Stimulated activated CD4-positive, alpha-beta T cell treated with anti-CD3 and anti-CD28 coated beads, Interleukin-4, amount 100 ng/mL, for 48 hours (primary cell): ENCODE data around the gene STARD13.

Source experiments
- DNase-seq, 2 donors: peaks; one replicate each; pipeline ENCODE4 v3.0.0-alpha.2; 2020; ENCODE audit warnings: low read depth in 2 of 2

Gene STARD13

DNA sequence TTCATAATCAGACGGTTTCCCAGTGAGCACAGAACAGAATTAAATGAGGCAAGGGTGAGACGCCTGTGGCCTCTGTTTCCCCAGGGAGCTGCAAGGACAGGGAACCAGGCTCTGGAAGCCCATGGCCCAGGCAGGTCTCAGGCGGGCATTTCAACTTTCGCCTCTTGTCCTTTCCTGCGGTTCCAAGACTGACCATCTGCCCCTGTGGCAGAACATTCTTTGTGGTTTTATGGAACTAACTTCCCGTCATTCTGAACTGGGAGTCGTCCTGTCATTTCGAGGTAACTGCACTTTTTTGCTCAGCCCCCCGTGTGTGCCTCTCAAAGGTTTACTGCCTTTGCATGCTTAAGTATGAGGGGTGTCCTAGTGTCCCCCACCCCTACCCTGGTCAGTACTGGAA lies 198.5 kb downstream of the STARD13 start:
- DNase-seq, result no peak

DNA sequence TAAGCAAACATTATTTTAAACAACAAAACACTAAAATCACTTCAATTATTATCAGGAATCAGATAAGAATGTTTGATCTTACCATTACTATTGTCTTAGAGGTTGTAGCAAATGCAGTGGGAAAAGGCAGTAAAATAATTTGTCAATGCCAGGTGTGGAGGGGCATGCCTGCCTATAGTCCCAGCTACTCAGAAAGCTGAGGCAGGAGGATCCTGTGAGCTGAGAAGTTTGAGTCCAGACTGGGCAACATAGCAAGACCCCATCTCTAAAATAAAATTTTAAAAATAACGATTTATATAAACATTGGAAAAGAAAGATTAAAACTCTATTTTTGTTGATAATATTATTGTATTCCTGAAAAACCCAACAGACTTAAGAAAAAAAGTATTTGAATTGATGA lies 202.5 kb downstream of the STARD13 start:
- no peak for DNase-seq

DNA sequence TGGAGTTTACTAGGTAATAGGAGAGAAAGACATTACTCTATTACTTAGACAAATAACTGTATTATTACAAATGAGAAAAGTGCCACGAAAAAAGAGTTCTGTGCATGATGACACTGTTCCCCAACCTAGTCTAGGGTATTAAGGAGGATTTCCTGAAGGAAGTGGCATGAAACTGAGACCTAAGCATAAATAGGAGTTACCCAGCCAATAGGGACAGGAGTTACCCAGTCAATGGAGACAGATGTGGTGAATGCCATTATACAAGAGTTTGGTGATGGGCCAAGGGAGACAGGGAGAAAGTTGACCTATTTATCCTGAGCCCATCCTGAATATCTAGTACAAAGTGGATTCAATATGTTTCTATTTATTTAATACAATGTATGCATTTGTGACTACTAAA lies 203.9 kb downstream of the STARD13 start:
- no peak for DNase-seq

DNA sequence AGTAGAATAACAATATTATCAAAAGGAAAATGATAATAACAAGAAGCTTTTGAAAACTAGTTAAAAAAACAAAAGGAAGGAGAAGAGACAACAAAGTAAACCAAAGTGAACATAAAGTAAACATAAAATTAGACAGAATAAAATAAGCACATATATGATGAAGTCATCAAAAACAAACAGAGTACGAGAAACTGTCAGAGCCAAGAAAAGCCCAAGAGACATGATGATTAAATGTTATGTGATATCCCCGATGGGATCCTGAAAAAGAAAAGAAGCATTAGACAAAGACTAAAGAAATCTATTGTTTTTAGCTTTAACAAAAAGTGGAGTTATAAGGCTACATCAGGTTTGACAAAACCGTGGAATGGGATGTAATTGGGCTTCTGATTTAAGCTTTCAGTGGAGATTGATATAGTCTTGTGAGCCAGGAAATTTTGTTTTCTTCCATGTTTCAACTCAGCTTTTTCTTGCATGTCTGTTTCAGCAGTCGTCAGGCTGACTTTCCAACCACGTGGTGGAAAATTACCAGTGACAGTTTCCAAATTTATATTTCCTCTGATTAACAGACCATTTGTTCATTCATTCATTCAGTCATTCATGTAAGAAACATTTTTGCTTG lies 204.5 kb downstream of the STARD13 start:
- DNase-seq, result no peak

DNA sequence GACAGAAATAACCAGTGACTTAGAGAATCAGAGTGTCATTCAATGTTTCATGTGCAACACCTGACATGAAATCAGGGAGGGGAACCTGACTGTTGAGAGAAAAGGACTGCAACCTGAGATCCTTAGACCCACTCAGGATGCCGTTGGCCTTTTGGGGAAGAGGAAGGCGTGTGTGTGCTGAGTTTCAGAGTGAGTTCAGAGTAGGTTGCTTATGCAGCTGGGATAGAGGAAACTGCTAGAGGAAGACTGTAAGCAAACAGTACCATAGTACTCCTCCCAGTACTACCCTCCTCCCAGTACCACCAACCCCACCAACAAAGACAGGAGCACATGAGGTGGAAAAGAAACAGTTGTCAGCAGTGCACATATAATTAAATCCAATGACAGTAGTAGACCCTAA lies 205.6 kb downstream of the STARD13 start:
- no peak for DNase-seq

DNA sequence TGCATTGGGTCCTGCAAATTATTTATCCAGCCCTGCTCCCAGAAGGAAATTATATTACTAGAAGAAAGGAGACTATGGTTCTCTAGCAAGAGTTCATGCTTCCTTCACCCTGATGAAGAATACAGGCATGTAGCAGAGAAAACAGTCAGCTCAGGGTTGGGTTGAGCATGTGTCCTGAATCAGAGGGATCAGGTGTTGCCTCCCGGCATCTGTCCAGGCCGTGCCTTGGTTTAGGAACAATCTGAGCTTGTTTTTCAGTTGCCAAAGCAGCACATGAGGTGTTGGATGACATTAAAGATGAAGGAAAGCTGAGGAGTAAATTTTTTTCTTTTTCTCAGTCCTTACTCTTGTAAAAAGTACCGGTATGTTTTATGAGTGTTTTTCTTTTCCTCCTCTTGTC lies 207.3 kb downstream of the STARD13 start:
- DNase-seq, result no peak

DNA sequence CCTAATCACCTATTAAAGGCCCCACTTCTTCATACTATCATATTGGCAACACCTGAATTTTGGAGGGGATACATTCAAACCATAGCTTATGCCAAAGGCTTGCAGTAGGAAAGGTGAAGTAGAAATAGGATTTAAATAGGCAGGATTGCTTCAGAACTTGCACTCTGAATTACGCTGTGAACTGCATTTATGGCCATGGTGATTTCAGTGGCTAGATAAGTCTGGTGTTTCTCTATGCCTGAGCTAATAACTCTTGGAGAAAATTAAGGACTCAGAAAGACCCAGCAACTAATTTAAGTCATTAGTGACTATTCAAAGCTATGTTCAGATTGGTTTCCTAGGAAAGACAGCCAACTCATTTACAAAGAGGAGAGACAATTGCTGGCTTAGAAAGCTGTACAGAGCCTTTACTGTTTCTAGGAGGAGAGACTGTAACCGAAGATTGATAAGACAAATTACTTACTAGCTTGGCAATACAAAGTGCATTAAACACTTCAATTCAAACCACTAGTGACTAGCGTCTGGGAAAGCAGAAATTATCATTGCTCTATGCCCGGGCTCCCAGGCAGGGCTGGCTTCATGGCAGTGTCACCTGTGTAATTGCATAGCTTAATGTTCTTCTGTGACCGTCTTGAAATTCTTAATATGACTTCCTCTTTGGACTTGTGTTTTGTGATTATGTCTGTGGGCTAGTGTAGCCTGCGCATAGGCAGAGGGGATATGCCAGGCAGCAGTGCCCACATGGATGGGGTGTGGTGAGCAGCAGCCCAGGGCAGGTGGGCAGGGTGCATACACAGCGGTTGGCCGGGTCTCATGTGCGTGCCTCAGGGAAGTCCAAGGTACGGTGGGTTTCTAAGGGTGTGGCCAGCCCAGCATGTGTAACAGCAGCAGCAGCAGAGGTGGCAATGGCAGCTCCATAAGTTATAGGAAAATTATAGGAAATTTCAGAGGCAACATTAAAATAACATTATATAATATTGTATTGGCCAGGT lies 209.3 kb downstream of the STARD13 start:
- no peak for DNase-seq

DNA sequence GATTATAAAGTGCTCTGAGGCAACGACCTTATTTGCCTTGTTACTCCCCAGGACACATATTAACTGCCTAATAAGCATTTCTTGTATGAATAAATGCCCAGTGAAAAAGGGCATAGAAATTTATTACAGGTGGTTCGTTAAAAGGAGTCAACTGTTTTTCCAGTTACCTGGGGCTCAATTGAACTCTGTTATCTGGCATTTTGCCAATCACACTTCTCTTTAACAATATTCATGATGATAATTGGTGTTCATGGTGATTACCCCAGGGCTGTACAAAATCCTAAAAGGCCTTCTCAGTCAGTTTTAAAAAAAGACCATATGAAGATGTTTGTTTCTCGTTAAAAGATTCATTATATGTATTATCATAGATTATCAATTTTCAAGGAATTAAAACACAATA lies 212.2 kb downstream of the STARD13 start:
- DNase-seq, result no peak

DNA sequence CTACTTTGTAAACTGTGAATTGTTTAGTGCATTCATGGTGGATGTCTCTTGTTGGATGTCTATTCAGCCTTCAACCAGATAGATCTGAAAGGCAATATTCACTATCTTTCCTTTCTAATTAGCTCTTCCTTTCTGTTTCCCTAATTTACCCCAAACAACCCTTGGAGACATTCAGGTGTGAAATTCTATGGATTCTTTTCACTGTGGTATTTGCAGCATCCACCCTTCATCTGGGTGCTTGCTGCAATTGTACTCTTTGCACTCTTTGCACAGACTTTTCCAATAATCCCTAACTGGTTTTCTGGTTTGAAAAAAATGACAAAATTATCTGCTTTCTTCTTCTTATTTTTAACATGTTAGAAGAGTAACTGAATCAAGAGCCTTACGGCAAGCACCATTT lies 212.8 kb downstream of the STARD13 start:
- no peak for DNase-seq

DNA sequence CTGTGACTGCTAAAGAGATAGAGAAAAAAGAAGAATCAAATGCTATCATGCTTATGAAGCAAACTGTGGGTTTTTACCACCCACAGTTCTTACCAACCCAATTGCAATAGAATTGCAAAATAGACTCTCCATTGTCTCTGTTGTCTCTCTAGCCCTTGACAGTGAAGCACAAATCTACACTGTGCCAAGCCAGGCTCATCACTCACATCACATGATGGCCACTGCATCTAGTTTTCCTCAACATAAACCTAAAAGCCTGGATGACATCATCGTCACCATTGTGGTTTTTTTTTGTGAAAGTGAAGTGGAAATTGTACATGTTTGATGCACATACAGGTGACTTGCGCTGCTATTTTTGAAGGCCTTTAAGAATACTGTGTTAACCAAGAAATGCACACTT lies 213.3 kb downstream of the STARD13 start:
- no peak for DNase-seq

DNA sequence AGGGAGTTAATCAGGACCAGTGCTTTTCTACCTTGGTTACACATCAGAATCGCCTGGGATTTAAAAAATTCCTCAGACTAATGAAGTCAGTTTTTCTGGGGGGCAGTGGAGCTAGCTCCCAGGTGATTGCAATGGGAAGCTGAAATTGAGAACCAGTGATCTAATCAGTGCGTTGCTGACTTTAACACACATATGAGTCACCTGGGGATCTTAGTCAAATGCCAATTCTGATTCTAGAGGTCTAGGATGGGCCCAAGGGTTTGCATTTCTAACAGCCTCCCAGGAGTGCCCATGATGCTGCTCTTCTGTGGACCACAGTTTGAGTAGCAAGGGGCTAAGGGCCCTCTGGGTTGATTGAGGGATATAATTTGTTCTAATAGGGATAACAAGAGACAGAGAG lies 214.8 kb downstream of the STARD13 start:
- DNase-seq, result no peak

DNA sequence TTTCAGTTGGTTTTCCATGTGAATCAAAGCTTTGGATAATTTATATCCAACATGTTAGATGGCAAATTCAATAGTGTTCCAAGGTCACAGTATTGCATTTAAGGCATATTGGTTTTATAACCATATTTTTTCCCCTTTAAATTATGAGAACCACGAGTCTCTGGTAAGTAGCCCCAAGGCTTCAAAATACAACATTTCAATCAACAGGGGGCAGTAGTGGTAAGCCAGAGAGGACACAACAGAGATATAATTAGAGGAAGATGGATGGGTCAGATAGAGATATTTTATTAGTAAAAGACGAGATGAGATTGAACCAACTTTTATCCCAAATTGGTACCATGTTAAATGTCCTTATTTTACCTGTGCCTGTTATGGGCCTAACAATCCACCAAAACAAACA lies 216.2 kb downstream of the STARD13 start:
- DNase-seq, result no peak

DNA sequence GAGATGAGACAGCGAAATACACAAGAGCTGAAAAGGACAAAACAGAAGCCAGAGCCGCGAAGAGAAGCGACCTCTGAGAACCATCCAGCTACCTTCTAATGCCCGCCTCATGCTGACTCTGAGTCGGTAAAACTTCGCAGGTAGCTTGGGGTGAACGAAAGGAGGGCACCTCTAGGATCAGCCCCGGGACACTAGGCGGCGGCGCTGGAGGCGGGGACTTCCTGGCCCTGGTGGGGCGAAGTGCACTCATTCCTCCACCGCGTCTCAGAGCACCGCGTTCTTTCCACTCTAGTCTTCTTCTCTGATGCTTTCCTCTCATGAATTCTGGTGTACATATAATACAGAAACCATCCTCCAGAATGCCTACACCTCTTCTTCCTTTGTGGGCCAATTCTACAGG lies 219.2 kb downstream of the STARD13 start:
- no peak for DNase-seq

DNA sequence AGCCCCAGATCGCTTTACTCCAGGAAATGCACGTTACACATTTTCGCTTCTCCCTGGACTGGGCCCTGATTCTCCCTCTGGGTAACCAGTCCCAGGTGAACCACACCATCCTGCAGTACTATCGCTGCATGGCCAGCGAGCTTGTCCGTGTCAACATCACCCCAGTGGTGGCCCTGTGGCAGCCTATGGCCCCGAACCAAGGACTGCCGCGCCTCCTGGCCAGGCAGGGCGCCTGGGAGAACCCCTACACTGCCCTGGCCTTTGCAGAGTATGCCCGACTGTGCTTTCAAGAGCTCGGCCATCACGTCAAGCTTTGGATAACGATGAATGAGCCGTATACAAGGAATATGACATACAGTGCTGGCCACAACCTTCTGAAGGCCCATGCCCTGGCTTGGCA lies 224.7 kb downstream of the STARD13 start:
- no peak for DNase-seq

DNA sequence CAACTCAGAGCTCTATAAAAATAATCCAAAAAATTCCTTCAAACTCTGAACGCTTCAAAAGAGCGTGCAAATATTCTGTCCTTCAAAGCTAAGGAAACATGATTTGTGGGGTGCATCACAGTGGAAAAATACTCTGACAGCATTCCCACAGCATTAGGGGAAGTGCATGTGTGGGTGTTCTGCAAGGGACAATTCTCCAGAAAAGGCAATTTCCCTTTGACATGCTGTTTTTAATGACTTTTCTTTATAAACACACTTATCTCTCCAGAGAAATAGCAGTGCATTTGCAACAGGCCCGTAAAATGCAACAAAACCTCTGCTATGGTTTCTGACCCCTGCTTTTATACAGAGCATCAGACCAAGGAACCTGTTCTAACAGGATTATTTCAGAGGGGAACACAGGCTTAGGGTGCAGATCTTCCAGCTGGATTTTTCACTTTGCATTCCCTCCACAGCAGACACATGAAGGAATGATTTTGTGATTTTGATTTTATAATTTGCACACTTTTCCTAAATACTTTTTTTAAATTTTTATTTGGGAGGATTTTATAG lies 226.7 kb downstream of the STARD13 start:
- DNase-seq, result no peak

DNA sequence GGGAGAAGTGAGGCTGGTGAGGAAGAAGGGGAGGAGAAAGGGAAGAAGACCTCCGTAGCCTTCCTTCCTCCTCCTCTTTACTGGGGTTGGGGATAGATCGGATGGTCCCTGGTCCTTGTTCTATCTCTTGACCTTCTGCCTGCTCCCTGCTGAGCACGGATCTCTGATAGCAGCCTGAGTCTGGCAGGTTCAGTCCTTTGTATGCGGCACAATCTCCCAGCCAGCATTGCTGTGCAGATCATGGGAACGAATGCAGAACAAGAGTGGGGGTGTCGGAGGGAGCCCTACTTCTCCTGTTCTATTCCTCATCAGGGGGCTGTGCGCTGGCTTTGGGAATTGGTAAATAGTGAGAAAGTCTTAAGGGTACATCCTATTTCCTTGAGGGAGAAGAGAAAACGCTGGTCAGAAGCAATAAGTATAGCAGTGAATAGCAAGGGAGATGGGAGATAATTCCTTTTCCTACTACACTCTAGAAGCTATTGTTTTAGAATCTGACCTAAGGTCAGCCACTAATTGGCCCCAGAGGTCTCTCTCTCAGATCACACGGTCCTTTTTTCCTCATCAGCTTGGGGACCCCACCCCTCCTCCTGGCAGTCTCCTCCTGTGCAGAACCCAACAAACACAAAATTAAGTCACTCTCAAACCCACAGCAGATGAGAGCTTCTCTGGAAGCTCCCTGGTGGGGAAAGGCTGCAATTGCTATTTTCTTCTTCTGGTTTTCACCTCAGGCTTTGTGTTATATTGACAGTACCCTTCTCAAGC lies 228.4 kb downstream of the STARD13 start:
- DNase-seq, result no peak

DNA sequence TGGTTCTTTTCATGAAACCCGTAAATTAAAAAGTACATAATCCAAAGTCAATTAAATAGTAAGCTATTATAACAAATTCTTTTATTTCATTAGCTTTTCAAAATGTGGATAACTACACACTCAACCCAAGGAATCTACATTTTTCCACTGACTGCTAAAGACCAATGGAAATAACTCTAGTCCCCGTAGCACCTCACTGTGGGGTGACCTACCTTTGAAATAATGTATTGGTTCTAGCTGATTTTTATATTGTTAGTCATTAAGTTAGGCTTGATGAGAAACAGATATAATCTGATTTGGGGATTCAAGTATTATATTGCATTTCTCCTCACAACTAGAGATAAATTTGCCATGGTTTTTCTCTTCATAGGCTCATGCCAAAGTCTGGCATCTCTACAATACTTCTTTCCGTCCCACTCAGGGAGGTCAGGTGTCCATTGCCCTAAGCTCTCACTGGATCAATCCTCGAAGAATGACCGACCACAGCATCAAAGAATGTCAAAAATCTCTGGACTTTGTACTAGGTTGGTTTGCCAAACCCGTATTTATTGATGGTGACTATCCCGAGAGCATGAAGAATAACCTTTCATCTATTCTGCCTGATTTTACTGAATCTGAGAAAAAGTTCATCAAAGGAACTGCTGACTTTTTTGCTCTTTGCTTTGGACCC lies 232.0 kb downstream of the STARD13 start:
- DNase-seq, result no peak
